ENCODE data around the gene LRCH1. TPM values are rescaled to one million over a fixed set of nuclear protein-coding genes. Genes with fewer than 3 reads are reported as not detected.

LRCH1 gene
- total and polyA plus RNA-seq, 4 donors = 2.6 to 6.6 (median 3.4) TPM

GRCh38 chr13:46687810-46688209 lies 134.8 kb downstream of the LRCH1 start (continued):
- TF ChIP-seq NR2F2 (IDR thresholded peaks at IDR 0.05) = no peak
- TF ChIP-seq TAF1 (conservative IDR thresholded peaks at IDR 0.05) = no peak
- peak; percentile 96 to 97 for TF ChIP-seq JUND (IDR thresholded peaks at IDR 0.05)

DNA sequence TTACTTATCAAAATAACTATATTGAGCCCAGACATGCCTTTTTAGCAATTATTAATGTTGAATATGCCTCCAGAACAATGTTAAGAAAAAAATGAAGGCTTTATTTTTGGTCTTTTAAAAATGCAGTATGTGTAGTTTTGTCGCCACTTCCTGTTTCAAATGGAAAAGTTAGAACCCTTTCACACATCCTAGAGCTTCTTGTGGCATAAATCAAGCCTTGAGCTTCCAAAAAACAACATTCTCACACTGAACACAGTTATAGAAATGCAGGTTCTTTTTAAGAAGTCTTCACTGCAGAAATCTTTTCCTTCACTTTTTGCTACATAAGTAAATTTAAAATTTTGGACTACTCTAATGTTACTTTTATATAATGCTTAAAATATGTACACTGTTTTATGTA lies 135.3 kb downstream of the LRCH1 start:
- Histone ChIP-seq H3K27me3 (ENCODE audit: control insufficient read depth in 4 of 4, insufficient read depth in 4 of 4, low read length in 3 of 4) (no peaks in the 10 kb centered on the region), H3K27ac (ENCODE audit: low read depth in 1 of 2, low read length in 2 of 2) (peak overlapping the region; percentile 5 to 70), H3K36me3 (ENCODE audit: control insufficient read depth in 4 of 4, insufficient read depth in 3 of 4, low read depth in 1 of 4, low read length in 3 of 4) (peaks cover 0 to 3% (median 1%) of the 10 kb centered on the region in 4 donors), H3K9me3 (ENCODE audit: control insufficient read depth in 4 of 4, low read length in 3 of 4) (no peaks in the 10 kb centered on the region), H3K4me1 (ENCODE audit: control insufficient read depth in 4 of 4, insufficient read depth in 4 of 4, low read length in 3 of 4) (peaks cover 2 to 34% (median 13%) of the 10 kb centered on the region in 4 donors), H3K4me3 (ENCODE audit: low read depth in 1 of 3, low read length in 3 of 3) (no peak overlapping the region), H3K9ac (ENCODE audit: low read depth in 1 of 2, low read length in 2 of 2) (peak overlapping the region in 1 of 2 donors; percentile 61)
- DNase-seq (ENCODE audit: low spot score) = no peak
- WGBS = 88% methylated on average over 1 of the region's 1 CpG
- TF ChIP-seq HNF4A (conservative IDR thresholded peaks at IDR 0.05) (no peak), RAD21 (IDR thresholded peaks at IDR 0.05) (no peak), TAF1 (conservative IDR thresholded peaks at IDR 0.05) (no peak), GABPA (IDR thresholded peaks at IDR 0.05 in 1 of 2, conservative IDR thresholded peaks at IDR 0.05 in 1 of 2) (no peak), ATF3 (IDR thresholded peaks at IDR 0.05) (no peak), EGR1 (IDR thresholded peaks at IDR 0.05; ENCODE audit: low read depth in 2 of 2) (no peak), FOXA2 (IDR thresholded peaks at IDR 0.05) (no peak), NR2F2 (IDR thresholded peaks at IDR 0.05) (no peak), CTCF (IDR thresholded peaks at IDR 0.05; ENCODE audit: low read depth, low read length, missing input control) (no peak), YY1 (IDR thresholded peaks at IDR 0.05) (no peak), JUND (IDR thresholded peaks at IDR 0.05) (no peak)

DNA sequence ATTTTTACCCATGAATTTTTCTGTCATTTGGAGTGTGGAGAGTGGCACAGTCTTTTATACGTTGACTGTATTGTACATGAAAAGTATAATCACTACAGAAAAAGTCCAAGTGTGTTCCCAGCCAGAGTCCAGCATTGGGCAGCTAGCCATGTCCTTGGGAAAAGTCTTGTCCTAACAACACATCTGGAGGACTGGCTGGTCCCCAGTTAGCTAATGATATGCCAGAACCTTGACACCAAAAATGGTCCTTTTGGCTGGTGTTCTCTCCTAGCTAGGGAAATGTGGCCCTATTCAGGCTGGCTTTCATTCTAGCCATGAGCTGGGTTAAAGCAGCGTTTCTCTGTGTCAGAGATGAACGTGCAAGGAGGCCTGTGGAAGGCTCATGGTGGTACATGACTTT lies 145.0 kb downstream of the LRCH1 start:
- whole genome bisulfite sequencing = 87% methylated on average over 3 of the region's 3 CpGs
- no peak for TF ChIP-seq CTCF (IDR thresholded peaks at IDR 0.05; ENCODE audit: low read depth, low read length, missing input control)
- no peak for TF ChIP-seq GABPA (IDR thresholded peaks at IDR 0.05 in 1 of 2, conservative IDR thresholded peaks at IDR 0.05 in 1 of 2)
- TF ChIP-seq YY1 (IDR thresholded peaks at IDR 0.05) = no peak
- TF ChIP-seq, protein P1, sequence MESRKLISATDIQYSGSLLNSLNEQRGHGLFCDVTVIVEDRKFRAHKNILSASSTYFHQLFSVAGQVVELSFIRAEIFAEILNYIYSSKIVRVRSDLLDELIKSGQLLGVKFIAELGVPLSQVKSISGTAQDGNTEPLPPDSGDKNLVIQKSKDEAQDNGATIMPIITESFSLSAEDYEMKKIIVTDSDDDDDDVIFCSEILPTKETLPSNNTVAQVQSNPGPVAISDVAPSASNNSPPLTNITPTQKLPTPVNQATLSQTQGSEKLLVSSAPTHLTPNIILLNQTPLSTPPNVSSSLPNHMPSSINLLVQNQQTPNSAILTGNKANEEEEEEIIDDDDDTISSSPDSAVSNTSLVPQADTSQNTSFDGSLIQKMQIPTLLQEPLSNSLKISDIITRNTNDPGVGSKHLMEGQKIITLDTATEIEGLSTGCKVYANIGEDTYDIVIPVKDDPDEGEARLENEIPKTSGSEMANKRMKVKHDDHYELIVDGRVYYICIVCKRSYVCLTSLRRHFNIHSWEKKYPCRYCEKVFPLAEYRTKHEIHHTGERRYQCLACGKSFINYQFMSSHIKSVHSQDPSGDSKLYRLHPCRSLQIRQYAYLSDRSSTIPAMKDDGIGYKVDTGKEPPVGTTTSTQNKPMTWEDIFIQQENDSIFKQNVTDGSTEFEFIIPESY (IDR thresholded peaks at IDR 0.05) = no peak
- no peak for TF ChIP-seq NR2F2 (IDR thresholded peaks at IDR 0.05)
- TF ChIP-seq REST (IDR thresholded peaks at IDR 0.05) = no peak
- TF ChIP-seq SP1 (IDR thresholded peaks at IDR 0.05) = no peak
- no peak for TF ChIP-seq RXRA (IDR thresholded peaks at IDR 0.05)
- TF ChIP-seq RAD21 (IDR thresholded peaks at IDR 0.05) = no peak
- TF ChIP-seq FOXA2 (IDR thresholded peaks at IDR 0.05) = no peak
- Histone ChIP-seq H3K36me3 (ENCODE audit: control insufficient read depth in 4 of 4, insufficient read depth in 3 of 4, low read depth in 1 of 4, low read length in 3 of 4) (peaks cover 0 to 52% (median 26%) of the 10 kb centered on the region in 4 donors), H3K27me3 (ENCODE audit: control insufficient read depth in 4 of 4, insufficient read depth in 4 of 4, low read length in 3 of 4) (no peaks in the 10 kb centered on the region), H3K4me3 (ENCODE audit: low read depth in 1 of 3, low read length in 3 of 3) (no peak overlapping the region), H3K9me3 (ENCODE audit: control insufficient read depth in 4 of 4, low read length in 3 of 4) (no peaks in the 10 kb centered on the region), H3K9ac (ENCODE audit: low read depth in 1 of 2, low read length in 2 of 2) (no peak overlapping the region), H3K27ac (ENCODE audit: low read depth in 1 of 2, low read length in 2 of 2) (no peak overlapping the region), H3K4me1 (ENCODE audit: control insufficient read depth in 4 of 4, insufficient read depth in 4 of 4, low read length in 3 of 4) (peaks cover 0 to 5% (median 0%) of the 10 kb centered on the region in 4 donors)
- DNase-seq (ENCODE audit: low spot score) = no peak
